ENCODE results near the gene MGAT5. TPM values are rescaled to one million over a fixed set of nuclear protein-coding genes. Genes with fewer than 3 reads are reported as not detected.

The MGAT5 gene
- total RNA-seq, 1 donor from 2014 or later = 58.8 TPM

GRCh38 chr2:134245340-134245984 lies 8.4 kb upstream of the MGAT5 start:
- TF ChIP-seq CTCF (IDR thresholded peaks at IDR 0.05; ENCODE audit: partially characterized antibody, unreplicated experiment) = peak; percentile 80
- Mint-ChIP-seq H3K36me3 (ENCODE audit: unreplicated experiment) (no peaks in the 10 kb centered on the region), H3K4me3 (ENCODE audit: unreplicated experiment) (no peak overlapping the region), H3K27me3 (ENCODE audit: unreplicated experiment) (no peaks in the 10 kb centered on the region), H3K4me1 (ENCODE audit: low read depth, unreplicated experiment) (peaks cover 20% of the 10 kb centered on the region), H3K27ac (ENCODE audit: unreplicated experiment) (peak overlapping the region; percentile 1), H3K9me3 (ENCODE audit: unreplicated experiment) (peaks cover 2% of the 10 kb centered on the region)
- DNase-seq = peak; percentile 87

GRCh38 chr2:134246154-134246874 lies 7.6 kb upstream of the MGAT5 start:
- DNase-seq = no peak
- H3K27me3 Mint-ChIP-seq (ENCODE audit: unreplicated experiment) = no peaks in the 10 kb centered on the region
- peaks cover 4% of the 10 kb centered on the region for H3K9me3 Mint-ChIP-seq (ENCODE audit: unreplicated experiment)
- no peak overlapping the region for H3K4me3 Mint-ChIP-seq (ENCODE audit: unreplicated experiment)
- H3K4me1 Mint-ChIP-seq (ENCODE audit: low read depth, unreplicated experiment) = peaks cover 15% of the 10 kb centered on the region
- peak overlapping the region; percentile 14 for H3K27ac Mint-ChIP-seq (ENCODE audit: unreplicated experiment)
- no peaks in the 10 kb centered on the region for H3K36me3 Mint-ChIP-seq (ENCODE audit: unreplicated experiment)
- no peak for TF ChIP-seq CTCF (IDR thresholded peaks at IDR 0.05; ENCODE audit: partially characterized antibody, unreplicated experiment)

GRCh38 chr2:134247679-134248078 lies 6.2 kb upstream of the MGAT5 start:
- Mint-ChIP-seq H3K9me3 (ENCODE audit: unreplicated experiment) (peaks cover 4% of the 10 kb centered on the region), H3K27me3 (ENCODE audit: unreplicated experiment) (no peaks in the 10 kb centered on the region), H3K27ac (ENCODE audit: unreplicated experiment) (no peak overlapping the region), H3K4me1 (ENCODE audit: low read depth, unreplicated experiment) (peaks cover 21% of the 10 kb centered on the region), H3K4me3 (ENCODE audit: unreplicated experiment) (no peak overlapping the region), H3K36me3 (ENCODE audit: unreplicated experiment) (no peaks in the 10 kb centered on the region)
- DNase-seq = no peak
- no peak for TF ChIP-seq CTCF (IDR thresholded peaks at IDR 0.05; ENCODE audit: partially characterized antibody, unreplicated experiment)

- no peak overlapping the region for H3K4me3 Mint-ChIP-seq (ENCODE audit: unreplicated experiment)
- H3K27ac Mint-ChIP-seq (ENCODE audit: unreplicated experiment) = no peak overlapping the region
- H3K4me1 Mint-ChIP-seq (ENCODE audit: low read depth, unreplicated experiment) = peaks cover 21% of the 10 kb centered on the region
- no peak for TF ChIP-seq CTCF (IDR thresholded peaks at IDR 0.05; ENCODE audit: partially characterized antibody, unreplicated experiment)
- no peak for DNase-seq
- H3K27me3 Mint-ChIP-seq (ENCODE audit: unreplicated experiment) = peaks cover 1% of the 10 kb centered on the region
- H3K36me3 Mint-ChIP-seq (ENCODE audit: unreplicated experiment) = no peaks in the 10 kb centered on the region
- peaks cover 4% of the 10 kb centered on the region for H3K9me3 Mint-ChIP-seq (ENCODE audit: unreplicated experiment)
These were observed 5.0 kb upstream of the MGAT5 start for GRCh38 chr2:134248913-134249312.

- H3K4me1 Mint-ChIP-seq (ENCODE audit: low read depth, unreplicated experiment) = peaks cover 20% of the 10 kb centered on the region
- TF ChIP-seq CTCF (IDR thresholded peaks at IDR 0.05; ENCODE audit: partially characterized antibody, unreplicated experiment) = no peak
- no peak overlapping the region for H3K4me3 Mint-ChIP-seq (ENCODE audit: unreplicated experiment)
- no peak overlapping the region for H3K27ac Mint-ChIP-seq (ENCODE audit: unreplicated experiment)
- no peaks in the 10 kb centered on the region for H3K36me3 Mint-ChIP-seq (ENCODE audit: unreplicated experiment)
- DNase-seq = no peak
- peaks cover 2% of the 10 kb centered on the region for H3K27me3 Mint-ChIP-seq (ENCODE audit: unreplicated experiment)
- peaks cover 4% of the 10 kb centered on the region for H3K9me3 Mint-ChIP-seq (ENCODE audit: unreplicated experiment)
These were observed 4.1 kb upstream of the MGAT5 start for GRCh38 chr2:134249755-134250154.

Data from glutamatergic neuron (in vitro differentiated cells).